MM.1S (cell line): ENCODE results near the gene SPATA45.

ENCODE experiments used
- CTCF ChIP-seq: fragments of 300-600 bp; sonication (generic); IDR thresholded peaks from 2 replicates; pipeline ENCODE4 v1.5.1; 2016; ENCODE audit warnings: antibody characterized with exemption, low read length, mixed read lengths
- EZH2 ChIP-seq: fragments of 300-600 bp; sonication (generic); optimal IDR thresholded peaks from 2 replicates; pipeline ENCODE3; 2017; ENCODE audit warnings: low read depth, mild to moderate bottlenecking, antibody characterized with exemption, low read length, mixed read lengths

GRCh38 chr1:212860713-212861581 is 13.5 kb upstream of the SPATA45 start:
- TF ChIP-seq CTCF (no peak), EZH2 (no peak)
